Measurements from ENCODE around the gene GNAQ. TPM values are rescaled to one million over a fixed set of nuclear protein-coding genes. Genes with fewer than 3 reads are reported as not detected.

GNAQ gene
- total RNA-seq, 1 experiment from 2014 or later: 48.6 TPM

- Histone ChIP-seq H3K4ac (ENCODE audit: low read depth, low read length) (no peak overlapping the region), H4K8ac (replicated peaks; ENCODE audit: insufficient read length, low read depth, low read length) (no peak overlapping the region), H4K20me1 (ENCODE audit: control insufficient read depth, insufficient read depth, insufficient read length) (no peaks in the 10 kb centered on the region), H3K23me2 (ENCODE audit: insufficient read length, low read depth, low read length, poor library complexity, severe bottlenecking) (no peaks in the 10 kb centered on the region), H2AFZ (ENCODE audit: low read length) (no peak overlapping the region), H2BK15ac (ENCODE audit: low read depth, low read length) (no peak overlapping the region), H2BK20ac (ENCODE audit: low read depth, low read length, poor library complexity, severe bottlenecking) (no peak overlapping the region), H3K9ac (ENCODE audit: extremely low read depth, insufficient read length, low read length) (no peak overlapping the region), H2BK120ac (ENCODE audit: low read depth, low read length, poor library complexity, severe bottlenecking) (no peak overlapping the region), H3K27ac (ENCODE audit: insufficient read length, low read depth, low read length) (no peak overlapping the region), H3K9me3 (ENCODE audit: control insufficient read depth, low read depth, low read length) (no peaks in the 10 kb centered on the region), H4K5ac (ENCODE audit: insufficient read length, low read depth, low read length) (no peak overlapping the region), H3K4me1 (ENCODE audit: insufficient read depth, low read length) (peaks cover 4% of the 10 kb centered on the region; the same call in 1 of the 2 replicates), H2BK12ac (ENCODE audit: insufficient read length, low read depth, low read length) (no peak overlapping the region), H3T11ph (ENCODE audit: low read length) (no peak overlapping the region), H3K14ac (ENCODE audit: insufficient read depth, low read length) (no peak overlapping the region), H2AK5ac (ENCODE audit: insufficient read length, low read length) (no peak overlapping the region), H3K4me2 (ENCODE audit: insufficient read depth, insufficient read length, low read length) (no peak overlapping the region), H4K91ac (ENCODE audit: insufficient read length, low read depth, low read length) (no peak overlapping the region), H3K79me1 (ENCODE audit: insufficient read depth, low read depth, low read length, poor library complexity, severe bottlenecking) (peaks cover 23% of the 10 kb centered on the region), H3K18ac (ENCODE audit: insufficient read length, low read depth, low read length) (no peak overlapping the region), H3K56ac (ENCODE audit: insufficient read length, low read depth, low read length) (no peak overlapping the region), H3K27me3 (ENCODE audit: insufficient read depth, low read length) (no peaks in the 10 kb centered on the region), H3K79me2 (ENCODE audit: insufficient read depth, low read length) (peaks cover 11% of the 10 kb centered on the region; the same call in 1 of the 2 replicates), H2BK5ac (ENCODE audit: insufficient read length, low read length) (no peak overlapping the region), H3K23ac (ENCODE audit: insufficient read length, low read depth, low read length) (no peak overlapping the region)
- peaks cover 19 to 27% of the 10 kb centered on the region in 2 experiments for H3K4me1 Mint-ChIP-seq
- no CpG with 5 or more reads among the region's 1 CpG for WGBS (ENCODE audit: extremely low coverage, insufficient read length, low lambda C conversion rate)
- no peak for TF ChIP-seq CTCF (conservative IDR thresholded peaks at IDR 0.05)
- H3K27ac Mint-ChIP-seq: no peak overlapping the region
- DNase-seq: no peak
- H3K27me3 Mint-ChIP-seq (ENCODE audit: low read depth): no peaks in the 10 kb centered on the region
- H3K36me3 Mint-ChIP-seq (ENCODE audit: insufficient read depth in 1 of 3, low read depth in 3 of 3): no peaks in the 10 kb centered on the region
- no peaks in the 10 kb centered on the region for H3K9me3 Mint-ChIP-seq
- H3K4me3 Mint-ChIP-seq: no peak overlapping the region
Observed at GRCh38 chr9:78006734-78007133, 24.9 kb downstream of the GNAQ start.
